K562 (cell line): Measurements from ENCODE around the gene AHSG. TPM values are rescaled to one million over a fixed set of nuclear protein-coding genes. Genes with fewer than 3 reads are reported as not detected.

Source experiments
- ATAC-seq: fragments of 200-7000 bp; cut with Tn5 transposase; 3 replicates; pipeline ENCODE4 v1.9.1; 2020; ENCODE audit warnings: moderate library complexity
- BruUV-seq: library from RNA; stranded (reverse); fragments of 400-500 nt; replicated peaks from 2 replicates; lab custom pipeline; 2021; lab: Mats Ljungman, UMichigan
- CTCF ChIA-PET: fragments of 300-600 bp; formaldehyde crosslinking; extraction: SDS; loops from one replicate; lab custom pipeline; 2021; ENCODE audit warnings: low intra/inter-chr PET ratio; lab: Yijun Ruan, JAX
- POLR2A ChIA-PET: fragments of 300-600, 350-650 bp; sonication (Branson Sonifier 250); formaldehyde crosslinking; extraction: SDS; loops from one replicate; lab custom pipeline; 2021; ENCODE audit warnings: antibody characterized with exemption, inconsistent platforms; lab: Yijun Ruan, JAX
- DNase-seq, 4 experiments: peaks; one replicate each; pipeline versions ENCODE4 v3.0.0 to v3.0.0-alpha.2; 2011 to 2018; ENCODE audit warnings: low spot score in 3 of 4, mixed read lengths in 3 of 4; ENCODE audit errors: extremely low read depth in 1 of 4
- FAIRE-seq: peaks from 2 replicates; lab custom pipeline; 2011; peaks lifted over from hg19 to GRCh38; lab: Jason Lieb, UNC
- H2AFZ ChIP-seq: 2 replicates; pipeline ENCODE4 v1.6.0; 2011; ENCODE audit warnings: low read depth, low read length, control low read depth, inconsistent platforms
- H3K27ac ChIP-seq: fragments of 200-600 bp; 3 replicates; pipeline ENCODE4 v1.8.0; 2011; ENCODE audit warnings: low read depth, mild to moderate bottlenecking, control low read depth, inconsistent platforms, low read length, moderate library complexity, mixed read lengths; ENCODE audit errors: extremely low read depth
- H3K27me3 ChIP-seq, 2 experiments: fragments of 300-600 bp in 1 of 2; 2 replicates in 1 of 2; 3 replicates in 1 of 2; pipeline versions ENCODE4 v1.6.0 to v1.8.0; 2011; ENCODE audit warnings: inconsistent platforms in 2 of 2, low read length in 2 of 2, mild to moderate bottlenecking in 1 of 2, mixed read lengths in 1 of 2, moderate library complexity in 1 of 2; ENCODE audit not compliant: control insufficient read depth in 2 of 2, insufficient read depth in 2 of 2
- H3K36me3 ChIP-seq: fragments of 300-600 bp; 3 replicates; pipeline ENCODE4 v1.8.0; 2011; ENCODE audit warnings: mild to moderate bottlenecking, low read length, inconsistent platforms; ENCODE audit not compliant: control insufficient read depth, insufficient read depth
- H3K4me1 ChIP-seq, 2 experiments: fragments of 200-600 bp in 1 of 2; replicated peaks in 1 of 2; 2 replicates in 1 of 2; 3 replicates in 1 of 2; pipeline versions ENCODE4 v1.5.1 to v1.8.0; 2011; ENCODE audit warnings: inconsistent platforms in 2 of 2, low read length in 2 of 2, mild to moderate bottlenecking in 1 of 2, mixed read lengths in 1 of 2, moderate library complexity in 1 of 2; ENCODE audit not compliant: control insufficient read depth in 2 of 2, insufficient read depth in 2 of 2
- H3K4me2 ChIP-seq: 2 replicates; pipeline ENCODE4 v1.6.1; 2011; ENCODE audit warnings: low read length, control low read depth, inconsistent platforms, mixed read lengths; ENCODE audit not compliant: insufficient read depth
- H3K4me3 ChIP-seq: fragments of 200-600 bp; sonication (generic), shearing (Covaris generic); 2 replicates; pipeline ENCODE4 v1.5.1; 2016; ENCODE audit warnings: control low read depth, inconsistent platforms
- H3K79me2 ChIP-seq: fragments of 200-600 bp; 3 replicates; pipeline ENCODE4 v1.8.0; 2011; ENCODE audit warnings: low read length, inconsistent platforms; ENCODE audit not compliant: control insufficient read depth, insufficient read depth
- H3K9ac ChIP-seq, 2 experiments: 2 replicates each; pipeline versions ENCODE4 v1.6.0 to v1.6.1; 2011; ENCODE audit warnings: low read depth in 2 of 2, low read length in 2 of 2, control low read depth in 1 of 2, inconsistent platforms in 1 of 2, mild to moderate bottlenecking in 1 of 2, mixed read lengths in 1 of 2; ENCODE audit not compliant: insufficient read depth in 1 of 2
- H3K9me1 ChIP-seq: one replicate; pipeline ENCODE4 v1.6.0; 2011; ENCODE audit warnings: inconsistent platforms, mild to moderate bottlenecking, low read length, moderate library complexity; ENCODE audit not compliant: control insufficient read depth, insufficient read depth
- H3K9me3 ChIP-seq: replicated peaks from 2 replicates; pipeline ENCODE4 v1.5.1; 2011; ENCODE audit warnings: low read depth, low read length, inconsistent platforms; ENCODE audit not compliant: control insufficient read depth, insufficient read depth
- H4K20me1 ChIP-seq: replicated peaks from 2 replicates; pipeline ENCODE4 v1.6.1; 2011; ENCODE audit warnings: low read length, inconsistent platforms, mixed read lengths; ENCODE audit not compliant: control insufficient read depth, insufficient read depth
- in situ Hi-C: fragments of 300-500 bp; cut with MboI; formaldehyde crosslinking; loops from 4 replicates; pipeline ENCODE4 v1.15.0; 2018; ENCODE audit warnings: inconsistent platforms, mixed read lengths
- intact Hi-C: fragments of 100-400 bp; cut with micrococcal nuclease; formaldehyde crosslinking; loops from 2 replicates; pipeline ENCODE4 v1.14.2; 2022
- polyA plus RNA-seq, 8 experiments: library from polyadenylated mRNA; depleted of rRNA in 4 of 8; stranded (reverse) in 5 of 8; unstranded in 3 of 8; fragments of >200 nt; fragmentation: Nextera tagmentation in 2 of 8; fragmentation: Illumina TruSeq in 1 of 8; extraction: Ambion mirVana in 2 of 8; extraction: Trizol in 1 of 8; gene quantifications; 2 replicates each; pipeline versions ENCODE4 v1.2.1 to v1.2.3, GENCODE V29; 2011 to 2014; ENCODE audit warnings: inconsistent platforms in 1 of 8, missing spikeins in 1 of 8
- small RNA-seq: library from RNA; depleted of rRNA; stranded (forward); fragments of <200 nt; gene quantifications from one replicate; pipeline ENCODE3, GENCODE V24; 2014
- total RNA-seq, 7 experiments: library from RNA; depleted of rRNA in 6 of 7; stranded (reverse); fragments of >200 nt in 6 of 7; fragmentation: Illumina TruSeq in 2 of 7; extraction: Trizol in 2 of 7; gene quantifications; 2 replicates each; pipeline versions ENCODE4 v1.2.1 to v1.2.3, GENCODE V29; 2011 to 2021; ENCODE audit warnings: low replicate concordance in 1 of 7
- TF ChIP-seq, protein P1 (sequence below): fragments of 450-650 bp; formaldehyde crosslinking; IDR thresholded peaks from 2 replicates; pipeline ENCODE4 v1.4.0; 2022; ENCODE audit warnings: missing genetic modification characterization

AHSG gene
- total and polyA plus RNA-seq, 9 of the 15 experiments (the other 6 are each of a cell fraction or from before 2014, with no cell fraction given) = 0.69 TPM; not detected in 8

GRCh38 chr3:186670155-186670554, 57.3 kb downstream of the AHSG start:
- no peak for FAIRE-seq
- DNase-seq = no peak
- ChIA-PET CTCF (no interaction called here), POLR2A (no interaction called here)
- no peaks in the 10 kb centered on the region for H3K9me3 ChIP-seq
- BruUV-seq = no TSS peak
- in situ Hi-C loops (no loop called here), intact Hi-C loops (no loop called here)
- no peak overlapping the region for H3K4me3 ChIP-seq
- no peak overlapping the region for H3K9ac ChIP-seq
- H3K27me3 ChIP-seq = peaks cover 11 to 26% of the 10 kb centered on the region in 2 experiments
- no peaks in the 10 kb centered on the region for H3K36me3 ChIP-seq
- H3K9me1 ChIP-seq = no peaks in the 10 kb centered on the region
- no peaks in the 10 kb centered on the region for H3K79me2 ChIP-seq
- no peak for ATAC-seq
- no peaks in the 10 kb centered on the region; a peak in 1 of 5 replicates for H3K4me1 ChIP-seq
- H3K4me2 ChIP-seq = no peak overlapping the region
- H3K27ac ChIP-seq = no peak overlapping the region
- TF ChIP-seq, protein P1, sequence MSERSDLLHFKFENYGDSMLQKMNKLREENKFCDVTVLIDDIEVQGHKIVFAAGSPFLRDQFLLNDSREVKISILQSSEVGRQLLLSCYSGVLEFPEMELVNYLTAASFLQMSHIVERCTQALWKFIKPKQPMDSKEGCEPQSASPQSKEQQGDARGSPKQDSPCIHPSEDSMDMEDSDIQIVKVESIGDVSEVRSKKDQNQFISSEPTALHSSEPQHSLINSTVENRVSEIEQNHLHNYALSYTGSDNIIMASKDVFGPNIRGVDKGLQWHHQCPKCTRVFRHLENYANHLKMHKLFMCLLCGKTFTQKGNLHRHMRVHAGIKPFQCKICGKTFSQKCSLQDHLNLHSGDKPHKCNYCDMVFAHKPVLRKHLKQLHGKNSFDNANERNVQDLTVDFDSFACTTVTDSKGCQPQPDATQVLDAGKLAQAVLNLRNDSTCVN = no peak
- H4K20me1 ChIP-seq = no peaks in the 10 kb centered on the region; the same call in 1 of the 2 replicates
- H2AFZ ChIP-seq = no peak overlapping the region

Small RNA genes within 50 kb of the gene (small RNA-seq; reads per million reads assigned to genes)
- not detected for gene RF00017

Other genes with a start within 250 kb of the AHSG start
Only the 7 nearest of the 9 such genes appear.
- gene CRYGS, start 68.7 kb upstream of the AHSG start, total RNA-seq (2014; rRNA removed) = 2.1 and 3.8 TPM in 2 replicates
- gene CRYGS, start 68.7 kb upstream of the AHSG start, total RNA-seq (2014; rRNA removed; fragmentation: Illumina TruSeq; extraction: Trizol) = 2.0 and 2.4 TPM in 2 replicates
- 1.8 and 1.9 TPM in 2 replicates for gene CRYGS, start 68.7 kb upstream of the AHSG start, total RNA-seq (2015; rRNA removed; fragmentation: Illumina TruSeq; extraction: Trizol)
- gene CRYGS, start 68.7 kb upstream of the AHSG start, total RNA-seq (2021) = 1.5 and 1.6 TPM in 2 replicates
- gene CRYGS, start 68.7 kb upstream of the AHSG start, polyA plus RNA-seq (2011; rRNA removed) = 3.5 and 5.5 TPM in 2 replicates
- gene CRYGS, start 68.7 kb upstream of the AHSG start, polyA plus RNA-seq (2014; fragmentation: Illumina TruSeq; extraction: Trizol) = 1.0 and 1.8 TPM in 2 replicates
- gene CRYGS, start 68.7 kb upstream of the AHSG start, polyA plus RNA-seq (2014; fragmentation: Nextera tagmentation; extraction: Ambion mirVana) = 1 to 10 TPM; 1.9 to 2.0 TPM
- gene CRYGS, start 68.7 kb upstream of the AHSG start, polyA plus RNA-seq (2014; rRNA removed) = 3.0 and 3.7 TPM in 2 replicates
- gene TBCCD1, start 45.7 kb upstream of the AHSG start, total RNA-seq (2014; rRNA removed) = 17.7 and 22.7 TPM in 2 replicates
- 26.2 and 26.8 TPM in 2 replicates for gene TBCCD1, start 45.7 kb upstream of the AHSG start, total RNA-seq (2014; rRNA removed; fragmentation: Illumina TruSeq; extraction: Trizol)
- 21.1 and 21.2 TPM in 2 replicates for gene TBCCD1, start 45.7 kb upstream of the AHSG start, total RNA-seq (2015; rRNA removed; fragmentation: Illumina TruSeq; extraction: Trizol)
- 18.4 and 20.9 TPM in 2 replicates for gene TBCCD1, start 45.7 kb upstream of the AHSG start, total RNA-seq (2021)
- 26.0 and 31.1 TPM in 2 replicates for gene TBCCD1, start 45.7 kb upstream of the AHSG start, polyA plus RNA-seq (2011; rRNA removed)
- 18.4 and 22.2 TPM in 2 replicates for gene TBCCD1, start 45.7 kb upstream of the AHSG start, polyA plus RNA-seq (2014; fragmentation: Illumina TruSeq; extraction: Trizol)
- 10 to 100 TPM; 18.9 to 21.4 TPM for gene TBCCD1, start 45.7 kb upstream of the AHSG start, polyA plus RNA-seq (2014; fragmentation: Nextera tagmentation; extraction: Ambion mirVana)
- gene TBCCD1, start 45.7 kb upstream of the AHSG start, polyA plus RNA-seq (2014; rRNA removed) = 16.2 and 17.9 TPM in 2 replicates
- gene DNAJB11, start 42.3 kb upstream of the AHSG start, total RNA-seq (2014; rRNA removed) = 68.1 and 71.4 TPM in 2 replicates
- gene DNAJB11, start 42.3 kb upstream of the AHSG start, total RNA-seq (2014; rRNA removed; fragmentation: Illumina TruSeq; extraction: Trizol) = 63.8 and 65.7 TPM in 2 replicates
- 67.1 and 67.7 TPM in 2 replicates for gene DNAJB11, start 42.3 kb upstream of the AHSG start, total RNA-seq (2015; rRNA removed; fragmentation: Illumina TruSeq; extraction: Trizol)
- gene DNAJB11, start 42.3 kb upstream of the AHSG start, total RNA-seq (2021) = 44.4 and 49.3 TPM in 2 replicates
- gene DNAJB11, start 42.3 kb upstream of the AHSG start, polyA plus RNA-seq (2011; rRNA removed) = 29.9 and 40.1 TPM in 2 replicates
- 48.7 and 63.9 TPM in 2 replicates for gene DNAJB11, start 42.3 kb upstream of the AHSG start, polyA plus RNA-seq (2014; fragmentation: Illumina TruSeq; extraction: Trizol)
- gene DNAJB11, start 42.3 kb upstream of the AHSG start, polyA plus RNA-seq (2014; fragmentation: Nextera tagmentation; extraction: Ambion mirVana) = 10 to 100 TPM; 14.8 to 16.7 TPM
- 74.7 and 77.0 TPM in 2 replicates for gene DNAJB11, start 42.3 kb upstream of the AHSG start, polyA plus RNA-seq (2014; rRNA removed)
- gene FETUB, start 27.3 kb downstream of the AHSG start, total RNA-seq (2014; rRNA removed) = not detected in 2 replicates
- not detected in 2 replicates for gene FETUB, start 27.3 kb downstream of the AHSG start, total RNA-seq (2014; rRNA removed; fragmentation: Illumina TruSeq; extraction: Trizol)
- gene FETUB, start 27.3 kb downstream of the AHSG start, total RNA-seq (2015; rRNA removed; fragmentation: Illumina TruSeq; extraction: Trizol) = not detected in 2 replicates
- not detected in 2 replicates for gene FETUB, start 27.3 kb downstream of the AHSG start, total RNA-seq (2021)
- not detected in 2 replicates for gene FETUB, start 27.3 kb downstream of the AHSG start, polyA plus RNA-seq (2011; rRNA removed)
- gene FETUB, start 27.3 kb downstream of the AHSG start, polyA plus RNA-seq (2014; fragmentation: Illumina TruSeq; extraction: Trizol) = not detected in 2 replicates
- not detected for gene FETUB, start 27.3 kb downstream of the AHSG start, polyA plus RNA-seq (2014; fragmentation: Nextera tagmentation; extraction: Ambion mirVana)
- not detected in 2 replicates for gene FETUB, start 27.3 kb downstream of the AHSG start, polyA plus RNA-seq (2014; rRNA removed)
- not detected in 2 replicates for gene HRG, start 53.0 kb downstream of the AHSG start, total RNA-seq (2014; rRNA removed)
- gene HRG, start 53.0 kb downstream of the AHSG start, total RNA-seq (2014; rRNA removed; fragmentation: Illumina TruSeq; extraction: Trizol) = not detected in 2 replicates
- gene HRG, start 53.0 kb downstream of the AHSG start, total RNA-seq (2015; rRNA removed; fragmentation: Illumina TruSeq; extraction: Trizol) = not detected in 2 replicates
- gene HRG, start 53.0 kb downstream of the AHSG start, total RNA-seq (2021) = not detected in 2 replicates
- not detected in 2 replicates for gene HRG, start 53.0 kb downstream of the AHSG start, polyA plus RNA-seq (2011; rRNA removed)
- not detected in 2 replicates for gene HRG, start 53.0 kb downstream of the AHSG start, polyA plus RNA-seq (2014; fragmentation: Illumina TruSeq; extraction: Trizol)
- not detected for gene HRG, start 53.0 kb downstream of the AHSG start, polyA plus RNA-seq (2014; fragmentation: Nextera tagmentation; extraction: Ambion mirVana)
- gene HRG, start 53.0 kb downstream of the AHSG start, polyA plus RNA-seq (2014; rRNA removed) = not detected in 2 replicates
- gene KNG1, start 104.3 kb downstream of the AHSG start, total RNA-seq (2014; rRNA removed) = not detected in 2 replicates
- not detected in 2 replicates for gene KNG1, start 104.3 kb downstream of the AHSG start, total RNA-seq (2014; rRNA removed; fragmentation: Illumina TruSeq; extraction: Trizol)
- not detected in 2 replicates for gene KNG1, start 104.3 kb downstream of the AHSG start, total RNA-seq (2015; rRNA removed; fragmentation: Illumina TruSeq; extraction: Trizol)
- gene KNG1, start 104.3 kb downstream of the AHSG start, total RNA-seq (2021) = 0.07 and 0.09 TPM in 2 replicates
- not detected in 2 replicates for gene KNG1, start 104.3 kb downstream of the AHSG start, polyA plus RNA-seq (2011; rRNA removed)
- gene KNG1, start 104.3 kb downstream of the AHSG start, polyA plus RNA-seq (2014; fragmentation: Illumina TruSeq; extraction: Trizol) = not detected in 2 replicates
- not detected for gene KNG1, start 104.3 kb downstream of the AHSG start, polyA plus RNA-seq (2014; fragmentation: Nextera tagmentation; extraction: Ambion mirVana)
- gene KNG1, start 104.3 kb downstream of the AHSG start, polyA plus RNA-seq (2014; rRNA removed) = not detected in 2 replicates
- gene EIF4A2, start 170.5 kb downstream of the AHSG start, total RNA-seq (2014; rRNA removed) = 307 and 311 TPM in 2 replicates
- gene EIF4A2, start 170.5 kb downstream of the AHSG start, total RNA-seq (2014; rRNA removed; fragmentation: Illumina TruSeq; extraction: Trizol) = 509 and 525 TPM in 2 replicates
- gene EIF4A2, start 170.5 kb downstream of the AHSG start, total RNA-seq (2015; rRNA removed; fragmentation: Illumina TruSeq; extraction: Trizol) = 454 and 491 TPM in 2 replicates
- gene EIF4A2, start 170.5 kb downstream of the AHSG start, total RNA-seq (2021) = 314 and 345 TPM in 2 replicates
- gene EIF4A2, start 170.5 kb downstream of the AHSG start, polyA plus RNA-seq (2011; rRNA removed) = 610 and 754 TPM in 2 replicates
- gene EIF4A2, start 170.5 kb downstream of the AHSG start, polyA plus RNA-seq (2014; fragmentation: Illumina TruSeq; extraction: Trizol) = 348 and 435 TPM in 2 replicates
- gene EIF4A2, start 170.5 kb downstream of the AHSG start, polyA plus RNA-seq (2014; fragmentation: Nextera tagmentation; extraction: Ambion mirVana) = 100 to 1,000 TPM; 329 to 333 TPM
- 486 and 488 TPM in 2 replicates for gene EIF4A2, start 170.5 kb downstream of the AHSG start, polyA plus RNA-seq (2014; rRNA removed)